Osteoblast (primary cell): ENCODE results near the gene LIMD2. TPM values are rescaled to one million over a fixed set of nuclear protein-coding genes. Genes with fewer than 3 reads are reported as not detected.
A peak's percentile ranks its signal among the peaks of the same experiment; 100 is the strongest.

Source experiments
- DNase-seq: peaks from one replicate; pipeline ENCODE4 v3.0.0; 2011; ENCODE audit warnings: low spot score, mixed read lengths; ENCODE audit not compliant: insufficient read length; ENCODE audit errors: missing footprints
- H2AFZ ChIP-seq: 2 replicates; pipeline ENCODE4 v1.6.0; 2011; ENCODE audit warnings: mild to moderate bottlenecking, low read length
- H3K27ac ChIP-seq: 2 replicates; pipeline ENCODE4 v1.5.1; 2011; ENCODE audit warnings: mild to moderate bottlenecking, low read depth, low read length, moderate library complexity
- H3K27me3 ChIP-seq: 2 replicates; pipeline ENCODE4 v1.6.0; 2012; ENCODE audit warnings: mild to moderate bottlenecking, control low read depth, inconsistent platforms, low read length, moderate library complexity; ENCODE audit not compliant: insufficient read depth
- H3K36me3 ChIP-seq: 2 replicates; pipeline ENCODE4 v1.5.1; 2011; ENCODE audit warnings: mild to moderate bottlenecking, low read length, control low read depth, moderate library complexity; ENCODE audit not compliant: insufficient read depth
- H3K4me1 ChIP-seq: 2 replicates; pipeline ENCODE4 v1.5.1; 2011; ENCODE audit warnings: mild to moderate bottlenecking, low read length, control low read depth, moderate library complexity; ENCODE audit not compliant: insufficient read depth
- H3K4me2 ChIP-seq: 2 replicates; pipeline ENCODE4 v1.6.0; 2011; ENCODE audit warnings: mild to moderate bottlenecking, low read length; ENCODE audit not compliant: insufficient read depth
- H3K4me3 ChIP-seq: fragments of 200-600 bp; sonication (generic); 3 replicates; pipeline ENCODE4 v1.5.1; 2012; ENCODE audit warnings: mild to moderate bottlenecking, low read length, inconsistent platforms; ENCODE audit not compliant: insufficient read depth
- H3K79me2 ChIP-seq: 2 replicates; pipeline ENCODE4 v1.6.0; 2012; ENCODE audit warnings: mild to moderate bottlenecking, low read length, control low read depth, inconsistent platforms; ENCODE audit not compliant: insufficient read depth
- H3K9me3 ChIP-seq: 2 replicates; pipeline ENCODE4 v1.5.1; 2011; ENCODE audit warnings: low read depth, low read length, control low read depth
- H4K20me1 ChIP-seq: 2 replicates; pipeline ENCODE4 v1.6.0; 2012; ENCODE audit warnings: mild to moderate bottlenecking, low read length, control low read depth; ENCODE audit not compliant: insufficient read depth
- CTCF ChIP-seq: IDR thresholded peaks from 2 replicates; pipeline ENCODE4 v1.5.1; 2011; ENCODE audit warnings: mild to moderate bottlenecking, low read depth, low read length, moderate library complexity; ENCODE audit errors: extremely low read depth
- total RNA-seq: library from RNA; depleted of rRNA; stranded (reverse); fragments of >200 nt; gene quantifications from 2 replicates; pipeline ENCODE4 v1.2.3, GENCODE V29; 2012

LIMD2 gene
- total RNA-seq, 1 donor: 4.3 TPM

- H3K27me3 ChIP-seq: no peaks in the 10 kb centered on the region
- H3K9me3 ChIP-seq: no peaks in the 10 kb centered on the region
- TF ChIP-seq CTCF: no peak
- H2AFZ ChIP-seq: no peak overlapping the region
- peak; percentile 8 for DNase-seq
- peaks cover 61% of the 10 kb centered on the region for H3K36me3 ChIP-seq
- H3K27ac ChIP-seq: no peak overlapping the region
- H3K4me2 ChIP-seq: no peak overlapping the region
- H3K4me1 ChIP-seq: no peaks in the 10 kb centered on the region
- H3K79me2 ChIP-seq: no peaks in the 10 kb centered on the region
- peaks cover 2% of the 10 kb centered on the region for H4K20me1 ChIP-seq
- H3K4me3 ChIP-seq: no peak overlapping the region
These were observed 13.7 kb downstream of the LIMD2 start for GRCh38 chr17:63686138-63686685.

DNA sequence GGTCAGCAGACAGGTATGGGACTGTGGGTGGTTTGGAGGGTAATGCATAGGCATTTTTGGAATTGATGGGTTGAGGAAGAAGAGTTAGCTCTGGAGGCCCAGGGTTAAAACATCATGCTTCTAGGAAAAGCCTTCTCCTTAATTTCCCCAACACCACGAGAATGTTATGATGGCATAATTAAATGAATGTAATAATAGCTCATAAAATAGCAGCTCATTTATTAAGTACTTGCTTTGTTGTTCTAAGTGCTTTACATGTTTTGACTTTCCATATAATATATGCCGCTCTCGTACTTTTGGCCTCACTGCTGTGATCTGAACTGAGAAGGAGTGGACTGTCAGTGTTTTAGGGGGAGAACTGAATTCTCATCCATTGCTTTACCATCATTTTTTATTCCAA, 14.3 kb downstream of the LIMD2 start:
- TF ChIP-seq CTCF: no peak
- H2AFZ ChIP-seq: no peak overlapping the region
- no peak overlapping the region for H3K4me3 ChIP-seq
- no peak overlapping the region for H3K4me2 ChIP-seq
- peaks cover 2% of the 10 kb centered on the region for H4K20me1 ChIP-seq
- H3K27me3 ChIP-seq: no peaks in the 10 kb centered on the region
- no peaks in the 10 kb centered on the region for H3K79me2 ChIP-seq
- DNase-seq: peak; percentile 69
- H3K27ac ChIP-seq: no peak overlapping the region
- H3K4me1 ChIP-seq: no peaks in the 10 kb centered on the region
- H3K9me3 ChIP-seq: no peaks in the 10 kb centered on the region
- H3K36me3 ChIP-seq: peaks cover 56% of the 10 kb centered on the region

- Histone ChIP-seq H2AFZ (no peak overlapping the region), H3K79me2 (no peaks in the 10 kb centered on the region), H3K4me3 (no peak overlapping the region), H3K27me3 (no peaks in the 10 kb centered on the region), H3K36me3 (peaks cover 50% of the 10 kb centered on the region), H4K20me1 (peaks cover 2% of the 10 kb centered on the region), H3K9me3 (no peaks in the 10 kb centered on the region), H3K4me1 (no peaks in the 10 kb centered on the region), H3K27ac (no peak overlapping the region), H3K4me2 (no peak overlapping the region)
- no peak for TF ChIP-seq CTCF
- peak; percentile 29 for DNase-seq
These were observed 14.9 kb downstream of the LIMD2 start for GRCh38 chr17:63685041-63685440.

GRCh38 chr17:63682981-63683380, 16.9 kb downstream of the LIMD2 start:
- H3K79me2 ChIP-seq: no peaks in the 10 kb centered on the region
- peaks cover 2% of the 10 kb centered on the region for H4K20me1 ChIP-seq
- peaks cover 37% of the 10 kb centered on the region for H3K36me3 ChIP-seq
- H3K4me3 ChIP-seq: no peak overlapping the region
- no peaks in the 10 kb centered on the region for H3K4me1 ChIP-seq
- no peak overlapping the region for H3K27ac ChIP-seq
- TF ChIP-seq CTCF: no peak
- DNase-seq: no peak
- no peak overlapping the region for H3K4me2 ChIP-seq
- no peaks in the 10 kb centered on the region for H3K27me3 ChIP-seq
- H2AFZ ChIP-seq: no peak overlapping the region
- no peaks in the 10 kb centered on the region for H3K9me3 ChIP-seq
